Endothelial cell of umbilical vein (primary cell): Measurements from ENCODE around the gene RGSL1. TPM values are rescaled to one million over a fixed set of nuclear protein-coding genes. Genes with fewer than 3 reads are reported as not detected.
"Not testable (repeated sequence)": the region's sequence is repeated elsewhere in the genome, so short reads cannot be mapped to it uniquely, and the experiment has no call there.

ENCODE experiments used
- BruUV-seq: library from RNA; stranded (reverse); fragments of 400-500 nt; replicated peaks from 2 replicates; lab custom pipeline; 2021; lab: Mats Ljungman, UMichigan
- CTCF ChIA-PET: fragments of 300-600, 350-600 bp; sonication (Branson Sonifier 250); formaldehyde crosslinking; loops from one replicate; lab custom pipeline; 2021; ENCODE audit warnings: antibody characterized with exemption, inconsistent platforms; lab: Charles Lee
- POLR2A ChIA-PET: fragments of 300-600, 350-600 bp; sonication (Branson Sonifier 250); formaldehyde crosslinking; loops from one replicate; lab custom pipeline; 2021; ENCODE audit warnings: antibody characterized with exemption, inconsistent platforms; lab: Charles Lee
- DNase-seq: peaks from one replicate; pipeline ENCODE4 v3.0.0-alpha.2; 2011; ENCODE audit warnings: low read depth, low spot score
- FAIRE-seq: peaks from 2 replicates; lab custom pipeline; 2011; peaks lifted over from hg19 to GRCh38; lab: Jason Lieb, UNC
- H2AFZ ChIP-seq: 2 replicates; pipeline ENCODE4 v1.6.0; 2012; ENCODE audit warnings: low read depth, low read length, control low read depth, inconsistent platforms
- H3K27ac ChIP-seq: 2 replicates; pipeline ENCODE4 v1.5.1; 2011; ENCODE audit warnings: low read depth, mild to moderate bottlenecking, control low read depth, low read length, moderate library complexity; ENCODE audit not compliant: insufficient read depth
- H3K27me3 ChIP-seq, 2 experiments: 2 replicates each; pipeline versions ENCODE4 v1.6.0 to v1.6.1; 2011; ENCODE audit warnings: low read length in 2 of 2, mixed read lengths in 1 of 2; ENCODE audit not compliant: control insufficient read depth in 2 of 2, insufficient read depth in 2 of 2
- H3K36me3 ChIP-seq, 2 experiments: 2 replicates in 1 of 2; 3 replicates in 1 of 2; pipeline ENCODE4 v1.5.1; 2011; ENCODE audit warnings: low read length in 2 of 2, mild to moderate bottlenecking in 1 of 2, moderate library complexity in 1 of 2; ENCODE audit not compliant: control insufficient read depth in 2 of 2, insufficient read depth in 2 of 2; ENCODE audit errors: extremely low read depth in 1 of 2
- H3K4me1 ChIP-seq: 3 replicates; pipeline ENCODE4 v1.5.1; 2011; ENCODE audit warnings: mild to moderate bottlenecking, low read length; ENCODE audit not compliant: control insufficient read depth, insufficient read depth; ENCODE audit errors: extremely low read depth
- H3K4me2 ChIP-seq: 2 replicates; pipeline ENCODE4 v1.6.1; 2011; ENCODE audit warnings: low read length, control low read depth, mixed read lengths; ENCODE audit not compliant: insufficient read depth
- H3K4me3 ChIP-seq, 3 experiments: fragments of 200-600 bp in 1 of 3; sonication (generic), shearing (Covaris generic) in 1 of 3; replicated peaks in 1 of 3; 2 replicates each; pipeline ENCODE4 v1.5.1; 2011 to 2016; ENCODE audit warnings: control low read depth in 3 of 3, low read length in 3 of 3, mild to moderate bottlenecking in 2 of 3, inconsistent platforms in 1 of 3, low read depth in 1 of 3, moderate library complexity in 1 of 3; ENCODE audit not compliant: insufficient read depth in 1 of 3
- H3K79me2 ChIP-seq: 2 replicates; pipeline ENCODE4 v1.6.0; 2012; ENCODE audit warnings: low read length, inconsistent platforms; ENCODE audit not compliant: control insufficient read depth, insufficient read depth
- H3K9ac ChIP-seq: replicated peaks from 2 replicates; pipeline ENCODE3; 2011; ENCODE audit warnings: low read length, control low read depth; ENCODE audit not compliant: insufficient read depth; ENCODE audit errors: extremely low read depth
- H3K9me1 ChIP-seq: replicated peaks from 3 replicates; pipeline ENCODE4 v1.6.0; 2011; ENCODE audit warnings: mild to moderate bottlenecking, low read length; ENCODE audit not compliant: control insufficient read depth, insufficient read depth; ENCODE audit errors: extremely low read depth
- H3K9me3 ChIP-seq: replicated peaks from 2 replicates; pipeline ENCODE4 v1.5.1; 2012; ENCODE audit warnings: low read length, inconsistent platforms; ENCODE audit not compliant: control insufficient read depth, insufficient read depth
- H4K20me1 ChIP-seq: replicated peaks from 2 replicates; pipeline ENCODE3; 2011; ENCODE audit warnings: mild to moderate bottlenecking, low read length; ENCODE audit not compliant: control insufficient read depth, insufficient read depth; ENCODE audit errors: extremely low read depth
- FOS ChIP-seq: IDR thresholded peaks from 2 replicates; pipeline ENCODE4 v1.6.1; 2011; ENCODE audit warnings: mild to moderate bottlenecking, low read length, moderate library complexity, borderline replicate concordance; ENCODE audit not compliant: insufficient read depth
- JUN ChIP-seq: IDR thresholded peaks from 2 replicates; pipeline ENCODE4 v1.6.1; 2011; ENCODE audit warnings: borderline replicate concordance, low read depth; ENCODE audit not compliant: insufficient read length, insufficient read depth
- dilution Hi-C: fragments of 300-500 bp; cut with MboI; formaldehyde crosslinking; loops from one replicate; pipeline ENCODE4 v1.15.0; 2019; ENCODE audit warnings: low sequenced_read_pairs; ENCODE audit not compliant: extremely low pct_ligation_motif_present
- intact Hi-C: fragments of 100-400 bp; cut with micrococcal nuclease; formaldehyde crosslinking; loops from one replicate; pipeline ENCODE4 v1.10.0; 2022
- polyA plus RNA-seq, 4 experiments: library from polyadenylated mRNA; depleted of rRNA in 3 of 4; stranded (reverse) in 3 of 4; unstranded in 1 of 4; fragments of >200 nt; gene quantifications; 2 replicates each; pipeline versions ENCODE4 v1.2.1 to v1.2.3, GENCODE V29; 2011 to 2012; ENCODE audit warnings: missing spikeins in 1 of 4
- total RNA-seq: library from RNA; stranded (reverse); gene quantifications from 2 replicates; pipeline ENCODE4 v1.2.3, GENCODE V29; 2021
- TF ChIP-seq, protein P1 (sequence below), 2 donors: IDR thresholded peaks; 1 replicate in 1 of 2; 2 replicates in 1 of 2; pipeline ENCODE4 v1.5.1; 2011; ENCODE audit warnings: low read length in 2 of 2, mild to moderate bottlenecking in 2 of 2, moderate library complexity in 2 of 2, control low read depth in 1 of 2, inconsistent platforms in 1 of 2, low read depth in 1 of 2; ENCODE audit not compliant: insufficient read depth in 1 of 2; ENCODE audit errors: extremely low read depth in 1 of 2

RGSL1 gene
- total and polyA plus RNA-seq, 2 donors (not counting 3 experiments of a cell fraction or from before 2014, with no cell fraction given), result not detected

DNA sequence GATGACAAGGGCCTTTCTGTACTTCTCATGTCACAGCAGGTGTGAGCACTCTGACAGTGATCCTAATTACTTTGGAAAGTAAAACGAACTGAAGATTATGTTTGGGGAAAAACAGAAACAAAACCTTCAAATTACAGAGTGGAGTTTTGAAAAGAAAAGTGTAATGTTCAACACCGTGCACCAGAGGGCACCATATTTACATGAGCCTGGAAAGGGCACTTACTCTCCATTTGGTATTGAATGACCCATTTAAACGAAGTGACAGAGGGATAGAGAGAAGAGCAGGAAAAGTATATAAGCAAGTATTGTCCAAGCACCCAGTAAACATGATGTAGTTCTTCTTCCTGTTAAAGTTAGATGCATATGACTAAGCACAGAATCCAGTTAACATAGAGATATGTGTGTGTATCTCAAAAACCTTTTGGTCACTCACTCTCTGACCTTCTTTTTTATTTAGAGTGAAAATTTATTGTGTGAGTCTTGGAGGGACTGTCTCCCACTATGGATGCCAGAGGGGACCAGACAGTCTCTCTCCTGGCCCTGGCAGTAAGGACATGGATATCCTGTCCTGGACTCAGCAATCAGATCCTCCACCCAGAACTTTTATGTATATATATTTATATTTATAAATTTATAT is 3.8 kb upstream of the RGSL1 start:
- Histone ChIP-seq H3K4me3 (no peak overlapping the region), H3K4me1 (no peaks in the 10 kb centered on the region), H3K36me3 (no peaks in the 10 kb centered on the region), H3K79me2 (no peaks in the 10 kb centered on the region), H2AFZ (no peak overlapping the region), H3K9ac (no peak overlapping the region), H3K9me1 (no peaks in the 10 kb centered on the region), H3K27ac (no peak overlapping the region), H3K4me2 (no peak overlapping the region), H4K20me1 (no peaks in the 10 kb centered on the region), H3K27me3 (no peaks in the 10 kb centered on the region), H3K9me3 (no peaks in the 10 kb centered on the region)
- no peak for FAIRE-seq
- BruUV-seq, result no TSS peak
- intact Hi-C loops (loop anchor here (1.0 to 5.0 kb wide), 2 partner anchors 151 to 338 kb away; no protein-coding TSS in a partner anchor), dilution Hi-C loops (no loop called here)
- TF ChIP-seq JUN (no peak), FOS (no peak)
- TF ChIP-seq, protein P1, sequence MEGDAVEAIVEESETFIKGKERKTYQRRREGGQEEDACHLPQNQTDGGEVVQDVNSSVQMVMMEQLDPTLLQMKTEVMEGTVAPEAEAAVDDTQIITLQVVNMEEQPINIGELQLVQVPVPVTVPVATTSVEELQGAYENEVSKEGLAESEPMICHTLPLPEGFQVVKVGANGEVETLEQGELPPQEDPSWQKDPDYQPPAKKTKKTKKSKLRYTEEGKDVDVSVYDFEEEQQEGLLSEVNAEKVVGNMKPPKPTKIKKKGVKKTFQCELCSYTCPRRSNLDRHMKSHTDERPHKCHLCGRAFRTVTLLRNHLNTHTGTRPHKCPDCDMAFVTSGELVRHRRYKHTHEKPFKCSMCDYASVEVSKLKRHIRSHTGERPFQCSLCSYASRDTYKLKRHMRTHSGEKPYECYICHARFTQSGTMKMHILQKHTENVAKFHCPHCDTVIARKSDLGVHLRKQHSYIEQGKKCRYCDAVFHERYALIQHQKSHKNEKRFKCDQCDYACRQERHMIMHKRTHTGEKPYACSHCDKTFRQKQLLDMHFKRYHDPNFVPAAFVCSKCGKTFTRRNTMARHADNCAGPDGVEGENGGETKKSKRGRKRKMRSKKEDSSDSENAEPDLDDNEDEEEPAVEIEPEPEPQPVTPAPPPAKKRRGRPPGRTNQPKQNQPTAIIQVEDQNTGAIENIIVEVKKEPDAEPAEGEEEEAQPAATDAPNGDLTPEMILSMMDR (IDR thresholded peaks at IDR 0.05; ENCODE audit: extremely low read depth in 1 of 2, insufficient read depth in 1 of 2, low read depth in 1 of 2, low read length in 2 of 2), result peak; percentile 48 to 55
- DNase-seq, result peak; percentile 38
- ChIA-PET CTCF (no interaction called here), POLR2A (no interaction called here)

DNA sequence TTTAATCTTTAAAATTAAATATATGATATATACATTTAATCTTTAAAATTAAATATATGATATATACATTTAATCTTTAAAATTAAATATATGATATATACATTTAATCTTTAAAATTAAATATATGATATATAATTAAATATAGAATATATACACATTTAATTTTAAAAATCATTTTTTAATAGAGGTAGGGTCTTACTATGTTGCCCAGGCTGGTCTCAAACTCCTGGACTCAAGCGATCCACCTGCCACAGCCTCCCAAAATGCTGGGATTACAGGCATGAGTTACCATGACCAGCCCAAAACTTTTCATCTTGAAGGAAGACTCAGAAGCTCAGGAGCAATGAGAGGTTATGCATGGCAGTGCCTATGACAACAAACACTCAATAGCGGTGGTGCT is 2.8 kb upstream of the RGSL1 start:
- H3K9ac ChIP-seq, H3K4me3 ChIP-seq, H3K27me3 ChIP-seq, POLR2A ChIA-PET, H3K4me1 ChIP-seq, H2AFZ ChIP-seq, BruUV-seq, FAIRE-seq, DNase-seq, H3K9me1 ChIP-seq, H3K79me2 ChIP-seq, dilution Hi-C loops, H3K27ac ChIP-seq, H3K4me2 ChIP-seq, H4K20me1 ChIP-seq, CTCF ChIA-PET, H3K36me3 ChIP-seq, H3K9me3 ChIP-seq: not testable (repeated sequence)
- intact Hi-C loops, result loop anchor here (5.0 kb wide), 1 partner anchor 150 kb away; no protein-coding TSS in a partner anchor
